Stimulated activated CD4-positive, alpha-beta T cell treated with anti-CD3 and anti-CD28 coated beads, Interleukin-15, amount 100 ng/mL, for 48 hours (primary cell): Measurements from ENCODE around the gene MDC1.
"Not testable (repeated sequence)": the region's sequence is repeated elsewhere in the genome, so short reads cannot be mapped to it uniquely, and the experiment has no call there.

Experiments used
- DNase-seq, 2 donors: peaks; one replicate each; pipeline ENCODE4 v3.0.0-alpha.2; 2020; ENCODE audit warnings: low read depth in 2 of 2

MDC1 gene

DNA sequence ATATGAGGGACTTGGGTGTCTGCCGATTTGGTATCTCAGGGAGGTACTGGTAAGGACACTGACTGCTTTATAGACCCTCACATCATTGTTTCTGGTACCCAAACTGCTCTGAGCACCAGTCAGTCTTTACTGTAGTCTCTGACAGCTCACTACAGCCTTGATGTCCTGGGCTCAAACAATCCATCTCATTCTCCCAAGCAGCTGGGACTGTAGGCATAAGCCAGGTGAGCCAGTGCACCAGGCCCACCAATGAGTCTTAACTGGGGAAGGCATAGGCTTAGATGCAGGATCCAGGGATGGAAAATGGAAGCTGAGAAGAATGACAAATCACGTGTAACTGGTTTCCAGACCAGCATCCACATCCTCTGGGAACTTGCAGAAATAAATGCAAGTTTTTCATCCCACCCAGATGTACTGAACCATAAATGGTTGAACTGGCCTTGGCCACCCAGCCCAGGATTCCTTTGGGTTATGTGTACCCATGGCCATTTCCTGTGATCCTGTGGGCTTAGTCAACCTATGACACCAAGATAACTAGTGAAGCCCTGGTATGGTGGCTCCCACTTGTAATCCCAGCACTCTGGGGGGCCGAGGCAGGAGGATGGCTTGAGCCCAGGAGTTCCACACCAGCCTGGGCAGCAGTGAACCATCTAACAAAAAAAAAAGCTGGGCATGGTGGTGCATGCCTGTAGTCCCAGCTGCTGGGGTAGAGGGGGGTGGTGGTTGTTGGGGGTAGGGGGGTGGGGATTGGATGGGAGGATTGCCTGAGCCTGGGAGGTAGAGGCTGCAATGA, 8.8 kb upstream of the MDC1 start:
- no peak for DNase-seq

DNA sequence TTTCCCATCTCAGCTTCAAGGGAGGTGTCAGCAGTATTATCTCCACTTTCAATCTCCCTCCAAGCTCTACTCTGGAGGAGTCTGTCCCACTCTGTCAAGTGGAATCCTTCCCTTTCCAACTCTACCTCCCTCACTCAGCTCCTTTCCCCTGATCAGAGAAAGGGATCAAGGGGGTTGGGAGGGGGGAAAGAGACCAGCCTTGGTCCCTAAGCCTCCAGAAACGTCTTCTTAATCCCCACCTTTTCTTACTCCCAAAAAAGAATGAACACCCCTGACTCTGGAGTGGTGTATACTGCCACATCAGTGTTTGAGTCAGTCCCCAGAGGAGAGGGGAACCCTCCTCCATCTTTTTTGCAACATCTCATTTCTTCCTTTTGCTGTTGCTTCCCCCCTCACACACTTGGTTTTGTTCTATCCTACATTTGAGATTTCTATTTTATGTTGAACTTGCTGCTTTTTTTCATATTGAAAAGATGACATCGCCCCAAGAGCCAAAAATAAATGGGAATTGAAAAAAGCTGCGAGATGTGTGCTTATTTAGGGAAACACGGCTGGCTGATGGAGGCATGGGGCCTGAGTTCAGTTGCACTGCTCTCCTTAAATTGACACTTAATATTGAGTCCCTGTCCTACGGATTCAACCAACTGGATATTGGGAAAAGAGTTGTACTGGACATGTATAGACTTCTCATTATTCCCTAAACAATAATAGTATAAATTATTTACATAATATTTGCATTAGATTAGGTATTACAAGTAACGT, 8.0 kb upstream of the MDC1 start:
- DNase-seq: no peak

DNA sequence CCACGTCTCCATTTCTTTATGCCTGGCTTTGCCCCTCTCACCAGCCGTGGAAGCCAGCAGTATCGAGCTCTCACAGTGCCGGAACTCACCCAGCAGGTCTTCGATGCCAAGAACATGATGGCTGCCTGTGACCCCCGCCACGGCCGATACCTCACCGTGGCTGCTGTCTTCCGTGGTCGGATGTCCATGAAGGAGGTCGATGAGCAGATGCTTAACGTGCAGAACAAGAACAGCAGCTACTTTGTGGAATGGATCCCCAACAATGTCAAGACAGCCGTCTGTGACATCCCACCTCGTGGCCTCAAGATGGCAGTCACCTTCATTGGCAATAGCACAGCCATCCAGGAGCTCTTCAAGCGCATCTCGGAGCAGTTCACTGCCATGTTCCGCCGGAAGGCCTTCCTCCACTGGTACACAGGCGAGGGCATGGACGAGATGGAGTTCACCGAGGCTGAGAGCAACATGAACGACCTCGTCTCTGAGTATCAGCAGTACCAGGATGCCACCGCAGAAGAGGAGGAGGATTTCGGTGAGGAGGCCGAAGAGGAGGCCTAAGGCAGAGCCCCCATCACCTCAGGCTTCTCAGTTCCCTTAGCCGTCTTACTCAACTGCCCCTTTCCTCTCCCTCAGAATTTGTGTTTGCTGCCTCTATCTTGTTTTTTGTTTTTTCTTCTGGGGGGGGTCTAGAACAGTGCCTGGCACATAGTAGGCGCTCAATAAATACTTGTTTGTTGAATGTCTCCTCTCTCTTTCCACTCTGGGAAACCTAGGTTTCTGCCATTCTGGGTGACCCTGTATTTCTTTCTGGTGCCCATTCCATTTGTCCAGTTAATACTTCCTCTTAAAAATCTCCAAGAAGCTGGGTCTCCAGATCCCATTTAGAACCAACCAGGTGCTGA, 7.0 kb upstream of the MDC1 start:
- DNase-seq: not testable (repeated sequence)

DNA sequence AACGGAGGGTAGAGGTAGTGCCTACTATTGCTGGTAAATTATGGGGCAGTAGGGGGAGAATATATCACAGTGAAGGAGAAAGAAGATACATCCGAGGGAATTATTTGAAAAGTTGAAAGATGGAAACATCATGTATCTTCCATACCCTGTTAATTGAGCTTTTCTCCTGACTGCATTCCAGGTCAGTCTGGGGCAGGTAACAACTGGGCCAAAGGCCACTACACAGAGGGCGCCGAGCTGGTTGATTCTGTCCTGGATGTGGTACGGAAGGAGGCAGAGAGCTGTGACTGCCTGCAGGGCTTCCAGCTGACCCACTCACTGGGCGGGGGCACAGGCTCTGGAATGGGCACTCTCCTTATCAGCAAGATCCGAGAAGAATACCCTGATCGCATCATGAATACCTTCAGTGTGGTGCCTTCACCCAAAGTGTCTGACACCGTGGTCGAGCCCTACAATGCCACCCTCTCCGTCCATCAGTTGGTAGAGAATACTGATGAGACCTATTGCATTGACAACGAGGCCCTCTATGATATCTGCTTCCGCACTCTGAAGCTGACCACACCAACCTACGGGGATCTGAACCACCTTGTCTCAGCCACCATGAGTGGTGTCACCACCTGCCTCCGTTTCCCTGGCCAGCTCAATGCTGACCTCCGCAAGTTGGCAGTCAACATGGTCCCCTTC, 6.2 kb upstream of the MDC1 start:
- not testable (repeated sequence) for DNase-seq

DNA sequence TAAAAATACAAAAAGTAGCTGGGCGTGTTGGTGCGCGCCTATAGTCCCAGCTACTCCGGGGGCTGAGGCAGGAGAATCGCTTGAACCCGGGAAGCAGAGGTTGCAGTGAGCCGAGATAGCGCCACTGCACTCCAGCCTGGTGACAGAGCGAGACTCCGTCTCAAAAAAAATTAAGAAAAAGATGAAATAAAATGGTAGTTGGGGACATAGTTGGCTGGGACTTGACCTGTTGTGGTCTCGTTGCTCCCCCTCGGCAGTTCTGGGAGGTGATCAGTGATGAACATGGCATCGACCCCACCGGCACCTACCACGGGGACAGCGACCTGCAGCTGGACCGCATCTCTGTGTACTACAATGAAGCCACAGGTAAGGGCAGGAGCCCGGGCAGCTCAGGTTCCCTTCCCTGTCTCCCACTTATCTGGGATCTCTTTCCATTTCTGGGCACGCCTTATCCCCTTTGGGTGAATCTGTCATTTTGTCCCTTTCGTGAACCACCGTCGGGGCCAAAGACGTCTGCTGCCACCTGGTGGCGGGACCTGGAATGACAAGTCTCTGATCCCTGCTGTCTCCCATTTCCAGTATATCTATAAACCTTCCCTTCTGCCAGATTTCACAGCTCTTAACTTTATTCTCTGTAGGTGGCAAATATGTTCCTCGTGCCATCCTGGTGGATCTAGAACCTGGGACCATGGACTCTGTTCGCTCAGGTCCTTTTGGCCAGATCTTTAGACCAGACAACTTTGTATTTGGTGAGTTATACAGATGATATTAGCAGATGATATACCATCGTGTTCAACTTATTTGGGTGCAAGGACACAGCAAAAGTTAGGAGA, 5.4 kb upstream of the MDC1 start:
- DNase-seq: peak in 1 of 2 donors; percentile 75

DNA sequence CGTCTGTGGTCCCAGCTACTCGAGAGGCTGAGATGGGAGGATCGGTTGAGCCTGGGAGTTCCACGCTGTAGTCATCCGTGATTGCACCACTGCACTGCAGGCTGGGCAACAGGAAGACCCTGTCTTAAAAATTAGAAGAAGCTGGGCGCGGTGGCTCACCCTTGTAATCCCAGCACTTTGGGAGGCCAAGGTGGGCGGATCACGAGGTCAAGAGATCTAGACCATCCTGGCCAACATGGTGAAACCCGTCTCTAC, 4.9 kb upstream of the MDC1 start:
- DNase-seq: not testable (repeated sequence)

DNA sequence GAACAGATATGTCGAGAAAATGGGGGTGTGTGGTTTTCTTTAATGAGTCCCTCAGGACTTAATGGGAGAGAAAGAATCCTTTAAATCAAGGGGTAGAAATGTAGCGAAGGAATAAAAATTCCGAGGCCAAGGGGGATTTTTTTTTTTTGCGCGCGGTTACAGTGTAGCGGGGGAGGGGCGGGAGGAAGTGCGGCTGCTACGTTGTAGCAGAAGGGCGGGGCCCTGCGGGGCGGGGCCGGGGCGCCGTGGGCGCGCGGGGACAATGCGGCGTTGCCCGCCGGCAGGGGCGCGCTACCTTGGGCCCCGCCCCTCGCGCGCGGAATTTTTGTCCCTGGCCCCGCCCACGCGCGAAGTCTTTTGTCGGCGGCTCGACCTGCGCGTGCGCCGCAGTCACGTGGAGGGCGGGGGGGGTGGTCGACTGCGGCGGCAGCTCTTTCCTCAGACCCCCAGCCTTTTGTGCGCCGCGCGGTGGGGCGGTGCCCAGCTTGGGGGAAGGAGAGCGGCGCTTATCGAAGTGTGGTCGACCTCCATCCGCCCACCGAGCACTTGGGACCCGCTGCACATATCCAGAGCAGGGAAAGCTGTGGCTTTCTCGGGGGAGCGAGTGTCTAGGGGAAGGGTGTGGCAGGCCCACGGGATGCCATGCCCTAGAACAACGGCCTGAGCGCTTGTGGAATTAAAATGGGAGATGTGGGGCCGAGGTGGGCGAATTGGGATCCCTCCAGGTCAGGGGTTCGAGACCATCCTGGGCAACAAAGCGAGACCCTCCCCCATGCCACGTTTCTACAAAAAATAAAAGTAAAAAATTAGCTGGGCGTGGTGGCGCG, 4.3 kb upstream of the MDC1 start:
- DNase-seq: peak; percentile 90 to 95

DNA sequence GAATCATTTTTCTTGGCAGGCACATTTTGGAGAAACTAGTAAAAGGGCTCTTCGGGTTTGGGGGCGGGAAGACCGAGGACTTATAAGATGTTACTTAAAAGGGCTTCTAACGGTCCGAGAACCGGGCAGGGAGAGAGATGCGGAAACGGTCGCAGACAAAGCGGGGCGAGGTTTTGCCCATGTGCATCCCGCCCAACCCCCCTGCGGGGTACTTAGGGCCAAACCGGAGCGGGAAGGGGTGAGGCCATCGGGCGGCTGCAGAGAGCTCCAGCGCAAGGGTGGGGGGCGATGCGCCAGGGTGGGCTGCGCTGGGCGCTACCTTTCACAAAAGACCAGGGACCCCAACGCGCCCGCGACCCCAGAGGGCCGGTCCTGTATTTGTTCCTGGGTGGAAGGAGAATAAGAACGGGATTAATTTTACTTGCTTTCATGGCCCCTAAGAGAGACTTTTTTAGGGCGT, 3.7 kb upstream of the MDC1 start:
- no peak for DNase-seq

DNA sequence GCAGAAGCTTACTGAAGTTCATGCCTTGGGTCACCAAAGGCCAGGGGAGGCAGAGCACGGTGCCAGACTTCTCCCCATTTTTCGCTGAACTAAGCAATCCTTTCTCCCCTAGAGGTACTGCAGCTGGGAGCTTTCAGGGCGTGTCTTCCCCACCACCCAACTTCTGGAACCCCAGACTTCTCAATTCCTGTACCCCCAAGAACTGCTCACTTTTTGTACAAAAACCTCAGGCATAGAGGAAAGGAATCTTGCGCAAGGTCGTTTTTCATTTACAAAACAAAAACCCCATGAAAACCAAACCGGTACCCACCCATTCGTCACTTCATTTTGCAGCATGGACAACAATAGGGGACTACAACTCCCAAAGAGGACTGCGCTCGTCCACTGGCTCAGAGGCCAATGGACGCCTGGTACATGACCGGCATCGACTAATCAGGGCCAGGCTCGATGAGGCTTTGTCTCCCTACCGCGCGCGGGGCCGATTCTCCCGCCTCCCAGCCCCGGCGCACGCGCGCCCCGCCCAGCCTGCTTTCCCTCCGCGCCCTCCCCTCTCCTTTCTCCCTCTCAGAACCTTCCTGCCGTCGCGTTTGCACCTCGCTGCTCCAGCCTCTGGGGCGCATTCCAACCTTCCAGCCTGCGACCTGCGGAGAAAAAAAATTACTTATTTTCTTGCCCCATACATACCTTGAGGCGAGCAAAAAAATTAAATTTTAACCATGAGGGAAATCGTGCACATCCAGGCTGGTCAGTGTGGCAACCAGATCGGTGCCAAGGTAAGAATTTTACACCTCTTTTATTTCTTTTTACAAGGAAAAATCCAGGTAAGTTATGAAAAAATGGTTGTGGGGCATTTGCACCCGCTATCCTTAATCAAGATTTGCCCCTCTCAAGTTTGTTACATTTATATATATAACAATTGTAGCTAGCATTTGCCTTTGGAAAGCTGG, 3.0 kb upstream of the MDC1 start, which contains the start of gene TUBB:
Gene TUBB (plus strand): TSS at position 562 of the 947 bp plus-strand sequence. CDS start 155 bp downstream, at position 717.
- DNase-seq: peak; percentile 94

DNA sequence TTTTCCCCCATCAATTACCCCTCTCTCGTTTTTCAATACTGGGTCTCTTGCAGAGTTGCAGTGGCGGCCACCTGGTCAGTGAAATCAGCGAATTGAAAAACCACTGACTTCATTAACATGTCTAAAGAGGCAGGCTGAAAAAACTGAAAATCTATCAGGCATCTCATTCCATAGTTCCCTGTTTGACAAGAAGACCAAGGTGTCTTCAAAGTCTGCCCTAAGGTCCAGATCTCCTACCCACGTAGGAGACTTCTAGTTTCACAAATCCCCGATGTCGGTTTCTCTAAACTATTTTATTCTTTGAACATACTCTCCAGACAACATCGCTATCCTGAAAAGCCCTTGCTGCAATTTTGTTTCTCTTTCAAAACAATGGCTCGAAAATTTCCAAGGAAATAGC, 2.3 kb upstream of the MDC1 start:
- DNase-seq: no peak

DNA sequence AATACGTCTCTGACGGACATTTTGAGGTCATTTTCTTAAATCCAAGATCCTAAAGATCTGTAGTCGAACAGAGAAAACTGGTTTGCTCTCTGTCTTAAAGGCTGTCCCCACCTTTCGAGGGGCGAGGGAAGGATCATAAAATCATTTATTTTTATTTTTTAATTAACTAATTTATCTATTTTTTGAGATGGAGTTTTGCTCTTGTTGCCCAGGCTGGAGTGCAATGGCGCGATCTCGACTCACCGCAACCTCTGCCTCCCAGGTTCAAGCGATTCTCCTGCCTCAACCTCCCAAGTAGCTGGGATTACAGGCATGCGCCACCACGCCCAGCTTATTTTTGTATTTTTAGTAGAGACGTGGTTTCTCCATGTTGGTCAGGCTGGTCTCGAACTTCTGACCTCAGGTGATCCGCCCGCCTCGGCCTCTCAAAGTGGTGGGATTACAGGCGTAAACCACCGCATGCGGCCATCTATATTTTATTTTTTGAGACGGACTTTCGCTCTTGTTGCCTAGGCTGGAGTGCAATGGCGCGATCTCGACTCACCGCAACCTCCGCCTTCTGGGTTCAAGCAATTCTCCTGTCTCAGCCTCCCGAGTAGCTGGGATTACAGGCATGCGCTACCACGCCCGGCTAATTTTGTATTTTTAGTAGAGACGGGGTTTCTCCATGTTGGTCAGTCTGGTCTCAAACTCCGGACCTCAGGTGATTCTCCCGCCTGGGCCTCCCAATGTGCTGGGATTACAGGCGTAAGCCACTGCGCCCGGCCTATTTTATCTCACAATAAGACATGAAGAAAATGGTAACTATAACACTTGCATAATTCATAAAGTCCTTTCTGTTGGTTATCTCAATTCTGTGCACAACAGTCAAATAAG, 1.0 kb upstream of the MDC1 start:
- DNase-seq: not testable (repeated sequence)

DNA sequence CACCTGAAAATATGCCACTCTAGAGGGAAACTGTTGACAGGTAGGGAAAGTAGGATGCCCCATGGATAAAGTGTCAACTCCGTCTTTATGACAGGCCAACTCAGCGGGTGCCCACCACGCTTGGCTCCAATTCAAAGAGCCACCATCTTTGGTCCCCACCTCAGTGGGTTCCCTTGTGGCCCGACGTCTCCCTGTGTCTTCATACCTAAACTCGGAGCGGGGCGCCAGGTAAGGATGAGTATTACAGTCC, 277 bp downstream of the MDC1 start:
- no peak for DNase-seq

DNA sequence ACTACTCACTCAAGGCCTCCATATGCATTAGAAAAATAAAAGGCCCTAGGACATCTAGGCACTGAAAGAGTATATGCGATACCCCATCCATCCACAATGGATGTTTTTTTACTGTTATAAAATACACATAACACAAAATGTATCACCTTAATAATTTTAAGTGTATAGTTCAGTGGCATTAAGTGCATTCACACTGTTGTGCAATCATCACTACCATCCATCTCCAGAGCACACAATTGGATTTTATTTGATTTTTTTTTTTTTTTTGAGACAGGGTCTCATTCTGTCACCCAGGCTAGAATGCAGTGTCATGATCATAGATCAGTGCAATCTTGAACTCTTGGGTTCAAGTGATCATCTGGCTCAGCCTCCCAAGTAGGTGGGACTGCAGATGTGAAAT, 2.8 kb downstream of the MDC1 start:
- DNase-seq: no peak

DNA sequence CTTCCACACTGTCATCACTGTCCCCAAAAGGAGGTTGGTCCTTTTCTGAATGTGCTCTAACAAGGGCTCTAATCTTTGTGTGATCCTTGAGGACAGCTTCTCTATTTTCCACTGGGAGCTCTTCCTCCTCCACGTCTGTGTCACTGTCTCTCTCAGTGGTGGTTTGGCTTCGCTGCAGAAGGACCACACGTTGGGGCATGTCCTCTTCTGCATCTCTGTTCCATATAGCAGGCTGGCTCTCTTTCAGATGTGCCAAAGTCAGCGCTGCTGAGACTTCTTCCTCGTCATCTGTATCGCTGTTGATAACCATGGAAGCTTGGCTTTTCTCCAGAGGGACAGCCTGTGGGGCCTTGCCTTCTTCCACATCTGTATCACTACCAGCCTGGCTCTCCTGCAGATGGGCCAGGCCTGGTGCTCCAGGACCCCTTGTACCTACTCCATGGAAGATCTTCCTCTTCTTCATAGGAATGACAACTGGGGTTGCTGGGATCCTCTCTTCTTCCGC, 4.6 kb downstream of the MDC1 start:
- DNase-seq: no peak

DNA sequence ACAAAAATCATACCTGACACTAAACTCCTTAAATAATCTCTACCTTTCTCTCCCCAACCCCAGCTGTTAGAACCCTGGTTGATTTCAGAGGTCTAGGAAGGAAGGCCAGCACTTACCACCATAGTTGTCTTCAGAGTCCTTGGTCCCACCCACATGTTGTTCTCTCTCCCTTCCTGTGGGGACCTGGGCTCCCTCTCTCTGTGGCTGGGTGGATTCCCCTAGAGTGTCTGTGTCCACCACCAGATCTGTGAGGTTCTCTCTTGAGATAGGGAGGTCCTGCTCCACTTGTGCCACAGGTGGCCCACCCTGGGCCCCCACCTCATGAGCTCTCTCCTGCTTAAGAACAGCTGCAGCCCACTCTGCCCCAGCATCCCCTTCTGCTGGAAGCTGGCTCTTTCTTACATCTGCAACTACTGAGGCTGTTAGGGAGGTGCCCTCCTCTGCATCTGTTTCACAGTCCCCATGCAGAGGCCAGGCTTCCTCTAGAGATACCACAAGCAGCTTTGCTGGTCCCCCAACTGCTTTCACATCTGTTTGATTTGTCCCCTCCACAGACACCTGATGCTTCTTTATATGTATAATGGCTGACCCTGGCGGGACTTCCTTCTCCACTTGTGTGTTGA, 5.2 kb downstream of the MDC1 start:
- no peak for DNase-seq

DNA sequence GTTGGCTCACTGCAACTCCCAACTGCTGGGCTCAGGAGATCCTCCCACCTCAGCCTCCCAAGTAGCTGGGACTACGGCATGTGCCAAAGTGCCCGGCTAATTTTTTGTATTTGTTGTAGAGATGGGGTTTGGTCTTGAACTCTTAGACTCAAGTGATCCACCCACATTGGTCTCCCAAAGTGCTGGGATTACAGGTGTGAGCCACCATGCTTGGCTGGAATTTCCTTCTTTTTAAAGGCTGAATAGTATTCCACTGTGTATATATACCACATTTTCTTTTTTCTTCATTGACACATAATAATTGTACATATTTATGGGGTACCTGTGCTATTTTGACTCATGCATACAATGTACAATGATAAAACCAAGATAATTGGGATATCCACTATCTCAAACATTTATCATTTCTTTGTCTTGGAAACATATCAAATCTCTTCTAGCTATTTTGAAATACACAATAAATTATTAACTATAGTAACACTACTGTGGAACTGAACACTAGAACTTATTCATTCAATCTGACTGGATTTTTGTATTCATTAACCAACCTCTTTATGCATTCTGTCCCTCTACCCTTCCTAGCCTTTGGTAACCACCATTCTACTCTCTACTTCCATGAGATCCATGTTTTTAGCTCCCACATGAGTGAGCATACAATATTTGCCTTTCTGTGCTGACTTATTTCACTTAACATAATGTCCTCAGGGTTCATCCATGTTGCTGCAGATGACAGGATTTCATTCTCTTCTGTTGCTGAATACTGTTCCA, 7.8 kb downstream of the MDC1 start:
- no peak for DNase-seq
